HG03442 (cell line): ENCODE data around the gene CCL14.
"Not testable (repeated sequence)": the region's sequence is repeated elsewhere in the genome, so short reads cannot be mapped to it uniquely, and the experiment has no call there.

Experiments
- ATAC-seq: cut with Tn5 transposase; IDR thresholded peaks from one replicate; pipeline ENCODE4 v1.9.1; 2021; ENCODE audit warnings: mild to moderate bottlenecking, moderate library complexity; ENCODE audit not compliant: unreplicated experiment

The CCL14 gene

GRCh38 chr17:35986643-35987042 is at the start of gene CCL14:
Gene CCL14 (minus strand): TSS chr17:35986729. CDS start chr17:35986649, 80 bp downstream.
- ATAC-seq: no peak

- no peak for ATAC-seq
These were observed 49.7 kb upstream of the CCL14 start for GRCh38 chr17:36036235-36036634.

GRCh38 chr17:36034127-36034526 is 47.6 kb upstream of the CCL14 start:
- no peak for ATAC-seq

- no peak for ATAC-seq
These were observed 44.4 kb upstream of the CCL14 start for GRCh38 chr17:36030956-36031355.

GRCh38 chr17:36027761-36028160 is 41.2 kb upstream of the CCL14 start:
- no peak for ATAC-seq

GRCh38 chr17:36024106-36024869 is 37.8 kb upstream of the CCL14 start:
- no peak for ATAC-seq

GRCh38 chr17:36019423-36019822 is 32.9 kb upstream of the CCL14 start:
- ATAC-seq: no peak

GRCh38 chr17:36017799-36018198 is 31.3 kb upstream of the CCL14 start, which contains the start of gene CCL23:
Gene CCL23 (minus strand): TSS chr17:36017972. CDS start chr17:36017897, 75 bp downstream.
- no peak for ATAC-seq

- ATAC-seq: no peak
These were observed 30.0 kb upstream of the CCL14 start for GRCh38 chr17:36016555-36016954.

GRCh38 chr17:36015895-36016294 is 29.4 kb upstream of the CCL14 start:
- ATAC-seq: not testable (repeated sequence)

- no peak for ATAC-seq
These were observed 28.4 kb upstream of the CCL14 start for GRCh38 chr17:36014946-36015345.

- no peak for ATAC-seq
These were observed 24.7 kb upstream of the CCL14 start for GRCh38 chr17:36011201-36011600.

- ATAC-seq: no peak
These were observed 22.6 kb upstream of the CCL14 start for GRCh38 chr17:36008998-36009665.

GRCh38 chr17:36004594-36005108 is 18.1 kb upstream of the CCL14 start:
- no peak for ATAC-seq

- ATAC-seq: no peak
These were observed 16.1 kb upstream of the CCL14 start for GRCh38 chr17:36002631-36003030.

GRCh38 chr17:36001862-36002603 is 15.5 kb upstream of the CCL14 start:
- ATAC-seq: no peak

GRCh38 chr17:36001110-36001771 is 14.7 kb upstream of the CCL14 start, which contains the start of gene CCL15:
Gene CCL15 (minus strand): TSS chr17:36001553. CDS start chr17:36001492, 61 bp downstream.
- no peak for ATAC-seq

- ATAC-seq: no peak
These were observed 14.2 kb upstream of the CCL14 start for GRCh38 chr17:36000732-36001109.

- no peak for ATAC-seq
These were observed 12.2 kb upstream of the CCL14 start for GRCh38 chr17:35998756-35999155.

GRCh38 chr17:35998018-35998545 is 11.6 kb upstream of the CCL14 start:
- ATAC-seq: no peak
